Heart right ventricle (tissue), 16 donors: ENCODE results near the gene RNF7. TPM values are rescaled to one million over a fixed set of nuclear protein-coding genes. Genes with fewer than 3 reads are reported as not detected.

ENCODE experiments used
- ATAC-seq, 8 donors: fragments of 200-7000 bp; cut with Tn5 transposase; one replicate each; pipeline ENCODE4 v1.9.1; 2020; ENCODE audit warnings: mild to moderate bottlenecking in 8 of 8, moderate library complexity in 8 of 8, moderate number of reproducible peaks in 1 of 8
- DNase-seq, 2 donors: peaks; one replicate each; pipeline ENCODE4 v3.0.0-alpha.2; 2020
- H3K27ac ChIP-seq, 10 donors: fragments of 200-600 bp; sonication (generic) in 2 of 10; one replicate each; pipeline versions ENCODE4 v1.5.0 to v1.8.0; 2020 to 2022; ENCODE audit warnings: mild to moderate bottlenecking in 3 of 10
- H3K27me3 ChIP-seq, 7 donors: fragments of 200-600 bp; one replicate each; pipeline ENCODE4 v1.8.0; 2021 to 2022; ENCODE audit warnings: mild to moderate bottlenecking in 2 of 7
- H3K36me3 ChIP-seq, 9 donors: fragments of 200-600 bp; sonication (generic) in 1 of 9; one replicate each; pipeline versions ENCODE4 v1.5.0 to v1.8.0; 2020 to 2022; ENCODE audit warnings: mild to moderate bottlenecking in 2 of 9
- H3K4me1 ChIP-seq, 9 donors: fragments of 200-600 bp; sonication (generic) in 1 of 9; one replicate each; pipeline versions ENCODE4 v1.5.0 to v1.8.0; 2020 to 2022; ENCODE audit warnings: mild to moderate bottlenecking in 4 of 9
- H3K4me3 ChIP-seq, 10 donors: fragments of 200-600 bp; sonication (generic) in 2 of 10; one replicate each; pipeline versions ENCODE4 v1.5.0 to v1.8.0; 2020 to 2022; ENCODE audit warnings: mild to moderate bottlenecking in 7 of 10, moderate library complexity in 2 of 10
- H3K9me3 ChIP-seq, 11 donors: fragments of 200-600 bp in 10 of 11; sonication (generic) in 2 of 11; one replicate each; pipeline versions ENCODE4 v1.5.0 to v1.8.0; 2013 to 2022; ENCODE audit warnings: mild to moderate bottlenecking in 2 of 11, control low read depth in 1 of 11, moderate library complexity in 1 of 11
- CTCF ChIP-seq, 9 donors: fragments of 200-600 bp; sonication (generic) in 2 of 9; IDR thresholded peaks; one replicate each; pipeline versions ENCODE4 v1.5.0 to v1.8.0; 2021 to 2022; ENCODE audit warnings: antibody characterized with exemption in 9 of 9, mild to moderate bottlenecking in 5 of 9, moderate library complexity in 1 of 9
- WGBS, 2 donors: extraction: QIAGEN DNeasy Blood & Tissue Kit; methylation state at CpG; one replicate each; pipeline ENCODE4 v1.1.7; 2013; ENCODE audit warnings: inconsistent platforms in 1 of 2; 5-methylcytosine and 5-hydroxymethylcytosine counted together
- intact Hi-C, 10 donors: fragments of 100-400 bp; cut with DNase I; formaldehyde crosslinking; loops; one replicate each; pipeline versions ENCODE4 v1.11.1 to v1.14.2; 2022
- polyA plus RNA-seq, 2 donors: library from polyadenylated mRNA; stranded (reverse); fragments of 200-250 nt; gene quantifications; one replicate each; pipeline ENCODE4 v1.2.3, GENCODE V29; 2013
- total RNA-seq, 10 donors: library from RNA; stranded (reverse); fragmentation: NEBNext Ultra II Directional in 3 of 10; extraction: Animal tissue kit (Norgen Biotek cat#: 25700) in 3 of 10; gene quantifications; one replicate each; pipeline versions ENCODE4 v1.2.1 to v1.2.4, GENCODE V29; 2021 to 2023
- donor health status: Arrhythmogenic right ventricular cardiomyopathy.
- donor health status: ischemic (EF 13 %, LVEDD 7.1; RV severe dilation, severe dysfunction).
- donor health status: healthy with polysubstance abuse.
- donor health status: DM: no; HTN: yes; CAD: no.
- donor health status: DM: no; HTN: no; CAD: no.
- donor health status: ischemic (EF 25% LVEDD 6.9; RV normal size, moderate dysfunction).
- donor health status: ischemic (EF 25% LVEDD 5.7; RV mildly dilated, moderate dysfunction).
- donor health status: healthy.
- donor health status: DM: yes; HTN: yes; CAD: no.
- donor health status: Ischemic cardiomyopathy.
- donor health status: ischemic (EF 35%, LVEDD 5.7; RV mildly dilated, moderate dysfunction).
- donor health status: nonischemic (EF 11% LVEDD 7.7; RV severe dilation, severe dysfunction).
- donor health status: DM: yes; HTN: yes; CAD: no.
- donor health status: PGD.
- donor health status: ischemic (EF 29% LVEDD 5.4; RV normal size, mild dysfunction).
- donor health status: nonischemic (EF 23%, LVEDD 6.1; RV moderate dilation, normal function).

Gene RNF7
- total and polyA plus RNA-seq, 12 donors = 77.2 to 191 (median 84.1) TPM

GRCh38 chr3:141796081-141796888 is 58.2 kb downstream of the RNF7 start:
- ATAC-seq (peak in 6 of 8 donors; percentile 2 to 72 (median 20)), DNase-seq (peak in 1 of 2 donors; percentile 34)
- Histone ChIP-seq H3K4me1 (peaks cover 8 to 39% (median 28%) of the 10 kb centered on the region in 9 donors), H3K27me3 (no peaks in the 10 kb centered on the region), H3K27ac (peak overlapping the region in 9 of 10 donors; percentile 69 to 97 (median 85)), H3K4me3 (peak overlapping the region in 5 of 10 donors; percentile 45 to 60 (median 56)), H3K9me3 (peaks cover 0 to 10% (median 0%) of the 10 kb centered on the region in 11 donors), H3K36me3 (no peaks in the 10 kb centered on the region)
- no peak for TF ChIP-seq CTCF (IDR thresholded peaks at IDR 0.05)
- intact Hi-C loops = loop anchor here in 7 of 10 donors (2.0 to 10.0 kb wide), 7 partner anchors 51 to 81 kb away; partner anchors contain the start of genes ATP1B3 (in 5 of the 7) and RNF7 (in 2 of the 7)
- 80 to 81% methylated on average over 11 of the region's 11 CpGs for WGBS, 2 donors

Other genes starting within 250 kb of the RNF7 start
- under 1 TPM in 1 of 10 donors, not detected in 9; 0.07 TPM for gene GRK7, start 25.1 kb downstream of the RNF7 start, total RNA-seq
- under 1 TPM in 1 of 2 donors, not detected in 1; 0.03 TPM for gene GRK7, start 25.1 kb downstream of the RNF7 start, polyA plus RNA-seq
- gene ATP1B3, start 138.3 kb downstream of the RNF7 start, total RNA-seq = 100 to 1,000 TPM in 1 of 10 donors, 10 to 100 TPM in 9; 21.7 to 118 (median 36.4) TPM
- gene ATP1B3, start 138.3 kb downstream of the RNF7 start, polyA plus RNA-seq = 10 to 100 TPM; 39.3 to 95.7 TPM